Measurements from ENCODE around the gene CTXND2.
"Not testable (repeated sequence)": the region's sequence is repeated elsewhere in the genome, so short reads cannot be mapped to it uniquely, and the experiment has no call there.

Gene CTXND2

DNA sequence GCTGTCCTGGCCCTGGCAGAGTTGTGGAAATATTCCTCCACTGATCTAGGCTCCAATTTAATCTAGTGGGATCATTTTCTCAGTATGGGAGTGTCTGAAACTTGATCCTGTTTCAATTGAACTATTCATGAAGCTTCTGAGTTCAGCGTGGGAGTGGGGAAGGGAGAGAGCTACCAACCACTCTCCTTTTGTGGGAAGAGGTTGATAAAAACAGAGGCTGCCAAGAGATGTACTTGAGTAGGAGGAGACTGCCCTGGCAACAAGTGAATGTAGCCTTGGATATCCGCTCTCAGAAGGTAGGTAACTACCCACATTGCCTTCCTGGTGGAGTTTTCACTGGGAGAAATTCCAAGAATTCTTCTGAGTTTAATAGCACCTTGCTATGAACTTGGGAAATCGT is at the start of gene CTXND2:
TSS of gene CTXND2 (plus strand) at position 119 of the 400 bp plus-strand sequence. CDS start 25,179 bp downstream, outside the sequence.
- no peak for DNase-seq

DNA sequence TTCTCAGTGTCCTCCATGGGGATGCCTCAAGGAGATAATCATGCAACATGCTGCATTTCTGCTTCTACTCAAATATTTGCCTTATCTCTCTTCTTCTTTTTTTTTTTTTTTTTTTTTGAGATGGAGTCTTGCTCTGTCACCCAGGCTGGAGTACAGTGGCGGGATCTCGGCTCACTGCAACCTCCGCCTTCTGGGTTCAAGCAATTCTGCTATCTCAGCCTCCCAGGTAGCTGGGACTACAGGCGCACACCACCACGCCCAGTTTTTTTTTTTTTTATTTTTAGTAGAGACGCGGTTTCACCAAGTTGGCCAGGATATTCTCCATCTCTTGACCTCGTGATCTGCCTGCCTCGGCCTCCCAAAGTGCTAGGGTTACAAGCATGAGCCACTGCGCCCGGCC is 46.1 kb upstream of the CTXND2 start:
- DNase-seq = not testable (repeated sequence)

DNA sequence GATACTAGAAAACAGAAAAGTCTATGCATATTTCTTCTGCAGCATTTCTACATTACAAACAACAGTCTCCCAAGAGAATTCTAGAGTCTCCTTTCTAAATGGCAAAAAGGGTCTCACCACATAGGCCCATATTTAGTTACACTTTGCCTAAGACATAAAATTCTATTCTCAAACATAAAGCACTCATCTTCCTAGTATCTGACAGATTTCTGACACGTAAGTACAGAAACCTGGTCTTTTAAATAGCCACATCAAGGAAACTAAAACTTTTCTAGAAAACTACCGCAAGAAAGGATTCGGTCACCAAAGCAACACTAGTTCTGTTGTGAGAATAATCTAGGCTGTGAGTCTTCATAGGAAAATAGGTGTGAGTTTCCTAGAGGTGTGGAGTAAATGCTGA is 45.3 kb upstream of the CTXND2 start:
- DNase-seq = no peak

DNA sequence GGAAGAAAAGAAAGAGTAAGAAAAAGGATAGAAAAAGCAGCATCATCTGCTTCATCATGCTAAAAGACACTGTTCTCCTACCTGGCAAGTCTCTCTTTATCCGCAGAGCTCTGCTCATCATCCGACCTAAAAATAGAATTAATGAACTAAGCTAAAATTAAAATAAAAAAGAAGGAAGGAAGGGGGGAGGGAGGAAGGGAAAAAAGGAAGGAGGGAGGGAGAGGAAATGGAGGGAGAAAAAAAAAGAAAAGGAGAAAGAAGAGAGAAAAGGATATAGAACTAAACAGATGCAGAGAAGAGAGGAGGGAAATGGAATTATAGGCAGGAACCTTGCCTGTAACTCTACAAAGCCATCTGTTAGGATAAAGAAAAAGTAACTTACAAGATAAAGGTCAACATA is 44.6 kb upstream of the CTXND2 start:
- DNase-seq = no peak

DNA sequence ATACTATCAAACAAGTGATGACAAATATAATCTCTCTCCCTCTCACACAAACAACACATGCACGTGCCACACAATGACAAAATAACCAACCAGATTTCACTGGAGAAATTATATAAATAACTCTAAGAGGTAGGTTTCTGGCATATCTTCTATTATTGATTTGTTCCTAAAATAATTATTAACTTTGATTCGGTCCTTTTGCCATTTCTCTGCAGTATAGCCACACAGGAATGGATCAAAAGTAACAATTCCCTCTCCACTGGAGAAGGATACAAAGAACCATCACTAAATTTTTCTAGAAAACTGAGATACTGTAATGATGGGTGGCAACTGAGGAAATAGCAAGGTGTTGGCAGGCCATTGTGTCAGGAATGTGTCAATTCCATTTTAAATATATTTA is 44.0 kb upstream of the CTXND2 start:
- no peak for DNase-seq

DNA sequence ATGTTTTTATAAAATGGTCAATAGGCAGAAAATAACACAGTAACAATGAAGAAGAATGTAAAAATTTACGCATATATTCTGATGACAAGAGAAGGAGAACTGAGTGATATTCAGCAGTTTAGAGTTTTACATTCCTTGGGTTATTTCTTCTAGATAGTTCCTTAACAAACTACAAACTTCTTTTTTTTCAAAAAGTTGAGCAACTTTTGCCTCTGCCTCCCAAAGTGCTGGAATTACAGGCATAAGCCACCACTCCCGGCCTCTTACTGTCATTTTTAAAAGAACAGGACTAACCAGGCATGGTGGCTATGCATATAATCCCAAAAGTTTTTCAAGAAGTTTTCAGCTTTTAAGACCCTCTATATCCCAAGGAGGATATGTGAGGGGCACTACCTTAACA is 43.5 kb upstream of the CTXND2 start:
- no peak for DNase-seq

DNA sequence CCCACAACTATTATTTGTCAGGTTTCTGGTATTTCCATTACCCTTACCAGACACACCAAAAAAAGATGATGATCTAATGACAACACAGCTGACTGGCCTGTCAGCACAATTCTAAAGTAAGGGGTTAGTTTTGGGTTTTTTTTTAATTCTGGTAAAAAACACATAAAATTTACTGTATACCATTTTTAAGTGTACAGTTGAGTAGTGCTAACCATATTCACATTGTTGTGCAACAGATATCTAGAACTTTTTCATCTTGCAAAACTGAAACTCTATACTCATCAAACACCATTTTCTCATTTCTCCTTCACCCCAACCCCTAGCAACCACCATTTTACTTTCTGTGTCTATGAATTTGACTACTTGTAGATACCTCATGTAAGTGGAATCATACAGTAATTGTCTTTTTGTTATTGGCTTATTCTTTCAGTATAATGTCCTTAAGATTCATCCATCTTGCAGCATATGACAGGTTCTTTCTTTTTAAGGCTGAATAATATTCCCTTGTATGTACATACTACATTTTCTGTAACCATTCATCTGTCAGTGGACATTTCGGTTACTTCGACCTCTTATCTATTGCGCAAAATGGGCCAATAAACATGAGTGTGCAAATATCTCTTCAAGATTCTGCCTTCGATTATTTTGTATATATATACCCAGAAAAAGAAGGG is 40.3 kb upstream of the CTXND2 start:
- DNase-seq = no peak

DNA sequence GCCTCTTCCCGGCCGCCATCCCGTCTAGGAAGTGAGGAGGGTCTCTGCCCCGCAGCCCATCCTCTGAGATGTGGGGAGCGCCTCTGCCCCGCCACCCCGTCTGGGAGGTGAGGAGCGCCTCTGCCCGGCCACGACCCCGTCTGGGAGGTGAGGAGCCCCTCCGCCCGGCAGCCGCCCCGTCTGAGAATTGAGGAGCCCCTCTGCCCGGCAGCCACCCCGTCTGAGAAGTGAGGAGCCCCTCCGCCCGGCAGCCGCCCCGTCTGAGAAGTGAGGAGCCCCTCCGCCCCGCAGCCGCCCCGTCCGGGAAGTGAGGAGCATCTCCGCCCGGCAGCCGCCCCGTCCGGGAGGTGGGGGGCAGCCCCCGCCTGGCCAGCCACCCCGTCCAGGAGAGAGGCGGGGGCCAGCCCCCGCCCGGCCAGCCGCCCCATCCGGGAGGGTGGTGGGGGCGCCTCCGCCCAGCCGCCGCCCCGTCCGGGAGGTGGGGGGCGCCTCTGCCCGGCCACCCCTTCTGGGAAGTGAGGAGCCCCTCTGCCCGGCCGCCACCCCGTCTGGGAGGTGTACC is 36.1 kb upstream of the CTXND2 start:
- DNase-seq = not testable (repeated sequence)

DNA sequence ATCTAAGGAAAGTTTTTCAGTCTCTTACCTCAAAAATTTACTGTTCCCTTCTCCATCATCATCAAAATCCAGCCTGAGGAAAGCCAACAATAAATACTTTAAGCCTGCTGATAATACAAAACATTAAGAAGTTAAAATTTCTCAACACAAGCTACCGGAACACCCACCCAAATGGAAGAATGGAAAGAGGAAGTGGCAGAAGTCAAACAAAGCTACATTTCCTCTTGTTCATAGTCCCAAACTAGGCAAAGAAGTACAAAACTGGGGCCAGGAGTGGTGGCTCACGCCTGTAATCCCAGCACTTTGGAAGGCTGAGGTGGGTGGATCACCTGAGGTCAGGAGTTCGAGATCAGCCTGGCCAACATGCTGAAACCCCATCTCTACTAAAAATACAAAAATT is 34.2 kb upstream of the CTXND2 start:
- not testable (repeated sequence) for DNase-seq

DNA sequence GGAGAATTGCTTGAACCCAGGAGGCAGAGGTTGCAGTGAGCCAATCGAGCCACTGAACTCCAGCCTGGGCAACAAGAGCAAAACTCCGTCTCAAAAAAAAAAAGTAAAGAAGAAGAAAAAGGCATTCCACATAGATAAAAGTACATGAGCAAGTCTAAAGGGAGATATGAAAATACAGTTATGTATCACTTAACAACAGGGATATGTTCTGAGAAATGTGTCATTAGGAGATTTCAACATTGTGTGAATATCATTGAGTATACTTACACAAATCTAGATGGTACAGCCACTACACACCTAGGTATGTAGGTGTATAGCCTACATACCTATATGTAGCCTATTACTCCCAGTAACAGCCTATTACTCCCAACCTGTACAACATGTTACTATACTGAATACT is 23.2 kb upstream of the CTXND2 start:
- DNase-seq = no peak

DNA sequence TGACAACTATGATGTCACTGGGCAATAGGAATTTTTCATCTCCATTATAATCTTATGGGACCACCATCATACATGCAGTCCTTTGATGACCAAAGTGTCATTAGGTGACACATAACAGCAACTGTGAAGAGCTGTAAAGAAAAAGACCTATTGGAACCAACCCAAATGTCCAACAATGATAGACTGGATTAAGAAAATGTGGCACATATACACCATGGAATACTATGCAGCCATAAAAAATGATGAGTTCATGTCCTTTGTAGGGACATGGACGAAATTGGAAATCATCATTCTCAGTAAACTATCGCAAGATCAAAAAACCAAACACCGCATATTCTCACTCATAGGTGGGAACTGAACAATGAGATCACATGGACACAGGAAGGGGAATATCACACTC is 22.7 kb upstream of the CTXND2 start:
- DNase-seq = not testable (repeated sequence)

DNA sequence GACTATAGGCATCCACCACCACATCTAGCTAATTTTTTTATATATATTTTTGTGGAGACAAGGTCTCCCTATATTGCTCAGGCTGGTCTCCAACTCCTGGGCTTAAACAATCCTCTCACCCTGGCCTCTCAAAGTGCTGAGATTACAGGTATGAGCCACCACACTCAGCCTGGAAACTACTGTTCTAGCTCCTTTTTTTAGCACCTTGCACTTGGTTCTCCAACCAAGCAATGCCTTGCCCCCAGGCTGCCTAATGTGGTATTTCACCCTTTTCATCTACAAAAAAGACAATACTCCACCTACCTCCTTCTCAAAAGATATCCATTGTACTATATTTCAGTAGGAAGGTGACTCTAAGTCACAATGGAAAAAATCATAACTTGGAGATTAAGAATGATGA is 17.3 kb upstream of the CTXND2 start:
- no peak for DNase-seq

DNA sequence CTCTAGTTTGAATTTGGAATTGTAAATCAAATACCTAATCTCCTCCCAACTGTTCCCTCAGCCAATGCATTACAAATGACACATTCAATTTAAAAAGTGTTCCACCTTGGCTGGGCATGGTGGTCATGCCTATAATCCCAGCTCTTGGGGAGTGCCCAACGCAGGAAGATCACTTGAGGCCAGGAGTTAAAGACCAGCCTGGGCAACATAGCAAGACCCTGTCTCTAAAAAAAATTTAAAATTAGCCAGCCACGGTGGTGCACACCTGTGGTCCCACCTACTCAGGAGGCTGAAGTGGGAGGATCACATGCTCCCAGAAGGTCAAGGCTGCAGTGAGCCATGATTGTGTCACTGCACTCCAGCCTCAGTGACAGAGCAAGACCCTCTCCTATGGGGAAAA is 14.4 kb upstream of the CTXND2 start:
- DNase-seq = no peak

DNA sequence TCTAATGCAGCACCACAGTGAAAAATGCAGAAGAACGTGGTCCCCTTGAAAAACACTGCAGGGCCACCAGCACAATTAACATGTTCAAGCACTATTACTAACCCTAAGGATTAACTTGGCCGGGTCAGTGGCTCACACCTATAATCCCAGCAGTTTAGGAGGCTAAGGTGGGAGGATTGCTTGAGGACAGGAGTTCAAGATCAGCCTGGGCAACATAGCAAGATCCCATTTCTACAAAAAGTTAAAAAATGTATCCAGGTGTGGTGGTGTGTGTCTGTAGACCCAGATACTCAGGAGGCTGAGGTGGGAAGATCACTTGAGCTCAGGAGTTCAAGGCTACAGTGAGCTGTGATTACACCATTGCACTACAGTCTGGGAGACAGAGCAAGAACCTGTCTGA is 13.4 kb upstream of the CTXND2 start:
- DNase-seq = no peak

DNA sequence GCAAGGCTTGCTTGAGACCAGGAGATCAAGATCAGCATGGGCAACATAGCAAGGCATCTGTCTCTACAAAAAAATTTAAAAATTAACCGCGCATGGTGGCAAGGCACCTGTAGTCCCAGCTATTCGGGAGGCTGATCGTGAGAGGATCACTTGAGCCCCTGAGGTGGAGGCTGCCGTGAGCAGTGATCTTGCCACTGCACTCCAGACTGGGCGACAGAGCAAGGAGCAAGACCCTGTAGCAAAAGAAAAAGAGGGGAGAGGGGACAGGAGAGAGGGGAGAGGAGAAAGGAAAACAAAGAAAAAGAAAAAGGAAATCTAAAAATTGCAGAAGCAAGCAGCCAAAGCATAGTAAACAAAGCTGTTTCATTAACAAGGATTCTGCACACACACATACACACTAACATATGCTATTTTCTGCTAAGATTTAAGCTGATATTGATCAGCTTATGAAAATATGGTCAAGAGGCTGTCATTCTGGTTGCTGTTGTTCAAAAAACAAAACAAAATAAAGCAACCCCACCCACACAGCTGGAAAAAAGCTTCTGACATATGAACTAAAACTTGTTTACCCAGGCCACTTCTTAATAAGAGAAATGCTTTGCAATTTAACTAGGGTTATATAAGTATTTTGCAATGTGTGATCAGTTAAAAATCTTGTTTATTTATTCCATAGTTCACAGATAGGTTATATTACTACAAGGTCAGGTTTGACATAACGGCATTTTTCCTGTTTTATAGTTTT is 12.3 kb upstream of the CTXND2 start:
- DNase-seq = no peak

DNA sequence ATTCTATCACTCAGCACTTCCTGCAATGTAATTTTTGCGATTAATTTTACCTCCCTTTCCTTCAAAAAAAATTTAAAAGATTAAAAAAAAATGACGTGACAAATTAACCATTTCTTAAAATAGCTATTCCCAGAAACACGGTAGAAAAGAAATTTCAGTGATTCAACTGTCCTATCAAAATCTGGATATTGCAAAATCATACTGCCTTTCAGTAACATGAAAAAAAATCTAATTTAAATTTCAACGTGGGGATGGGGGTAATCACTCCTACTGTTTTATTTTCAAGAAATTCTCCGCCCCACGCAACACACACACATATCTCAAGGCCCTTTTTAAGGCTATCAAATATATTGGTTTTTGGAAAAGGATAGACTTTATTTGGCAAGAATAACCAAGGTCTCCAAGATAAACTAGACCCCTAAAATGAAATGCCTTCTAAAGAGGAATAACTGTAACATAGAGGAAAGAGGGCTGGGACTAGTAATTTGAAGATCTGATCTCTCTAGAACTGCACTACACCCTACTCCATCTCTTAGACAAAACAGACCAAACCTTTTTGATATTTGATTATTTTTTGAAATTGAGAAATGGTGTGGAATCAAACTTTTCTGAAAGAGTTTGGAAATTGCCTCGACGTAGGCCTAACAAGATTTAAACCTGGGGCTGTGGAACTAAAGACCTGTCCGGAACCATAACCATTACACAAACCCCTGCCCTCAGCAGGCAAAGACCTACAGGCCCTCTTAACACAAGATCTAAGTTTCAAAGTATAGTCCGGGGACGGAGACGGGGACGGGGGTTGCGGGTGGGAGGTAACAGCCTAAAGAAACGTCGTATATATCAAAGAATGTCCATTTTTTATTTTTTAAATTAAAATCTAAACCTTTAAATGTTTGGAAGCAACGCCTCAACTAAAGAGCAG is 11.5 kb upstream of the CTXND2 start:
- peak; percentile 51 for DNase-seq

DNA sequence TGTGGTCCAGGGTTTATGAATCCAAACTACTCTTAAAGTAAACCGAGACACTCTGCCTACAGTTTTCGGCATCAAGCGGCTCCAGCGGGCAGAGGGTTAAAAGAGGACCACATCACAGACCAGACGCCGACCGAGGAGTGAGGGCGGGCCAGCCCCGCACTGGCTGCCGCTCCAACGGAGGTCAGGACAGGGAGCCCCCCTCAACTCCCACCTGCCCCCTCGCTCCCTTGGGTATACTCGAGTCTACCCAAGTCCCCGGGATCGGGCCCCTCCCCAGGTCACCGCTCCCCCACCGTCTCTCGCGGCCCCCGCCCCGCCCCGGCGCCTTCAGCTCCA is 10.8 kb upstream of the CTXND2 start:
- peak; percentile 88 for DNase-seq

DNA sequence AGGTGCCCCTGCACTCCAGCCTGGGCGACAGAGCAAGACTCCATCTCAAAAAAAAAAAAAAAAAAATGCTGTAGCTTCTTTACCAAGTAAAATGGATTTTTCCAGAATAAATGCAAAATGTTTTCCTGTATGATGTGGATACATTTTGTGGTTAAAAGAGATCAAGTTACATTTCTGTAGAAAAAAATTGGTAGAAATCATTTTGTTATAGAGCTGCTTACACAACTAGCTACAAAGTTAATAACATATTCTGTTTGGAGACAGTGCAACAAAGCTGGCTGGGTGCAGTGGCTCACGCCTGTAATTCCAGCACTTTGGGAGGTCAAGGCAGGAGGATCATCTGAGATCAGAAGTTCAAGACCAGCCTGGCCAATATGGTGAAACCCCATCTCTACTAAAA is 8.0 kb upstream of the CTXND2 start:
- DNase-seq = not testable (repeated sequence)

DNA sequence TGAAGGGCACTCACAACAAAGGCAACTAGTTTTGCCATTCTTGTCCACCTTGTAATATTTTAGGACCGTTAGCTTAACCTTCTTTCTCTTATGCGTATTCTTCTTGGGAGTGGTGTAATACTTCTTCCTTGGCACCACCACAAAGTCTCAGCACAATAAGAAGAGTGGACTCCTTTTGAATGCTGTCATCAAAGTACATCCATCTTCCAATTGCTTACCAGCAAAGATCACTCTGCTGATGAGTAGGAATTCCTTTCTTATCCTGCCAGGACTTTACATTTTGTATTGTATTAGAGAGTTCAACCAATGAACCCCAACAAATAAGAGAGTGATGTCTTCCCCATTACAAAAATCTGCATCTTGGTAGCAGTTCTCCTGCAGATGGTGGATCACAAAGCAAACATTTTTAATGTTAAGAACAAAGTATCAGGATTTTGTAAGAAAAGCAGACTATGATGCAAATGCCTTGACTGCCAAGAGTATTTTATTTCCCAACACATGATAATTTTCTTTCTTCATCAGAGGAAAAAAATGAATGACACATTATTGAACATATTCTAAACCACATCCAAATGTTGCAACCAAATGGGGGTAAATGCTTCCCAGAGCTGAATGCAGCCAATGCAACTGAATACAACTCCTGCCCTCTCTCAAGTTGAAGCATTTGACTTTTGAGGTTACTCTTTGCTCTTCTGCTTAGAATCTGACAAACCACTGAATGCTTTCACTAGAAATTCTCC is 5.4 kb upstream of the CTXND2 start:
- no peak for DNase-seq

DNA sequence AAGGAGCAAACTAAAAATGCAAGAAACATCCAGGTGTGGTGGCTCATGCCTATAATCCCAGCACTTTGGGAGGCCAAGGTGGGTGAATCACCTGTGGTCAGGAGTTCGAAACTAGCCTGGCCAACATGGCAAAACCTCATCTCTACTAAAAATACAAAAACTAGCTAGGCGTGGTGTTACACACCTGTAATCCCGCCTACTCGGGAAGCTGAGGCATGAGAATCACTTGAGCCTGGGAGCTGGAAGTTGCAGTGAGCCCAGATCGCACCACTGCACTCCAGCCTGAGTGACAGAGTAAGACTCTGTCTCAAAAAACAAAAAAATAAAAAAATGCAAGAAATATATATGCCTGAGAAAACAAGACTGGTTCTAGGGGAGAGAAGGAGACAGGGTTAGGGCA is 3.8 kb upstream of the CTXND2 start:
- not testable (repeated sequence) for DNase-seq

DNA sequence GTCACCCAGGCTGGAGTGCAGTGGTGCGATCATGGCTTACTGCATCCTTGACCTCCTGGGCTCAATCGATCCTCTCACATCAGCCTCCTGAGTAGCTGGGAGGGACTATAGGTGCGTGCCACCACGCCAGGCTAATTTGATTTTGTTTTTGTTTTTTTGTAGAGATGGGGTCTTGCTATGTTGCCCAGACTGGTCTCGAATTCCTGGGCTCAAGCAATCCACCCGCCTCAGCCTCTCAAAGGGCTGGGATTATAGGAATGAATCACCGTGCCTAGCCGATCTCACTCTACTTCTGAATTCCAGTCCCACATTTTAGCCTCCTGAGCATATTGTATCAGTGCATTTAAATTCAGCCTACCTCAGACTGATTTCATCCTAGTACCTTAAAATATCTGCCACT is 1.8 kb downstream of the CTXND2 start:
- DNase-seq = no peak

DNA sequence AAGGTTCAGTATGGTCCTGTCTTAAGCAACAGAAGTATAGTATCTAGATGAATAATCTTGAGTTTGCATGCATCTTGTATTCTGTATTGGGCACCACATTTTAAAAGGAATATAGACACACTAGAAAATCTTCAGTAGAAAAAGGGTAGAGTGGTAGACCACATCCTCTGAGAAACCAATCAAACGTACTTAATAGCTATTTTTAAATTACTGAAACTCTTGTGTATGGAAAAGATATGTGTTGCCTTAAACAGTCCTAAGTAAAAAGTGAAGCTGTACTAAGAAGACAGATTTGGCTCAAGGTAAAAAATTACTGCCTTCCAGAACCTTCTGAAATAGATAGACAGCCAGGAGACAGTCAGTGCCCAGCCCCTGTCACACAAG is 3.1 kb downstream of the CTXND2 start:
- no peak for DNase-seq

All from NCI-H345 (cell line).